GM23248 (cell line): ENCODE data around the gene EMSY. TPM values are rescaled to one million over a fixed set of nuclear protein-coding genes. Genes with fewer than 3 reads are reported as not detected.
"Not testable (repeated sequence)": the region's sequence is repeated elsewhere in the genome, so short reads cannot be mapped to it uniquely, and the experiment has no call there.

Source experiments
- DNase-seq: peaks from one replicate; pipeline ENCODE4 v3.0.0-alpha.2; 2015
- H2AFZ ChIP-seq: fragments of 200-600 bp; sonication (generic); 2 replicates; pipeline ENCODE4 v1.6.1; 2016; ENCODE audit warnings: antibody characterized with exemption
- H3F3A ChIP-seq: fragments of 200-600 bp; sonication (generic); 2 replicates; pipeline ENCODE4 v1.6.1; 2016; ENCODE audit warnings: mild to moderate bottlenecking, antibody characterized with exemption, mixed run types; ENCODE audit not compliant: insufficient read depth
- H3K27ac ChIP-seq: fragments of 200-600 bp; sonication (generic); 2 replicates; pipeline ENCODE4 v1.5.1; 2016; ENCODE audit warnings: mild to moderate bottlenecking
- H3K27me3 ChIP-seq: fragments of 200-600 bp; sonication (generic); replicated peaks from 2 replicates; pipeline ENCODE4 v1.6.1; 2016; ENCODE audit warnings: mild to moderate bottlenecking; ENCODE audit not compliant: insufficient read depth
- H3K36me3 ChIP-seq: fragments of 200-600 bp; sonication (generic); 2 replicates; pipeline ENCODE4 v1.6.1; 2016; ENCODE audit warnings: low read depth, mild to moderate bottlenecking
- H3K4me1 ChIP-seq: fragments of 200-600 bp; sonication (generic); 2 replicates; pipeline ENCODE4 v1.6.1; 2016; ENCODE audit warnings: mild to moderate bottlenecking; ENCODE audit not compliant: insufficient read depth
- H3K4me2 ChIP-seq: fragments of 200-600 bp; sonication (generic); one replicate; pipeline ENCODE4 v1.6.1; 2016; ENCODE audit warnings: mild to moderate bottlenecking; ENCODE audit not compliant: unreplicated experiment
- H3K4me3 ChIP-seq: fragments of 200-600 bp; sonication (generic); 2 replicates; pipeline ENCODE4 v1.5.1; 2016; ENCODE audit warnings: mild to moderate bottlenecking
- H3K79me2 ChIP-seq: fragments of 200-600 bp; sonication (generic); 2 replicates; pipeline ENCODE4 v1.6.1; 2016; ENCODE audit warnings: mild to moderate bottlenecking; ENCODE audit not compliant: insufficient read depth
- H3K9ac ChIP-seq: fragments of 200-600 bp; sonication (generic); 2 replicates; pipeline ENCODE4 v1.6.1; 2016; ENCODE audit warnings: mild to moderate bottlenecking
- H3K9me2 ChIP-seq: fragments of 200-600 bp; sonication (generic); 2 replicates; pipeline ENCODE4 v1.6.1; 2016; ENCODE audit warnings: mixed run types, mild to moderate bottlenecking, moderate library complexity; ENCODE audit not compliant: insufficient read depth
- H3K9me3 ChIP-seq: fragments of 200-600 bp; sonication (generic); one replicate; pipeline ENCODE4 v1.6.1; 2017; ENCODE audit warnings: low read depth
- H4K20me1 ChIP-seq: fragments of 200-600 bp; sonication (generic); 2 replicates; pipeline ENCODE4 v1.6.0; 2016; ENCODE audit not compliant: insufficient read depth
- EZH2 ChIP-seq: fragments of 200-600 bp; sonication (generic); IDR thresholded peaks from 2 replicates; pipeline ENCODE4 v1.6.1; 2018; ENCODE audit warnings: antibody characterized with exemption, mild to moderate bottlenecking; ENCODE audit not compliant: insufficient read depth, poor library complexity, severe bottlenecking
- EZH2phosphoT487 ChIP-seq: fragments of 200-600 bp; sonication (generic); IDR thresholded peaks from 2 replicates; pipeline ENCODE4 v1.6.1; 2018; ENCODE audit warnings: antibody characterized with exemption, moderate library complexity, mild to moderate bottlenecking, low read depth; ENCODE audit not compliant: insufficient read depth
- WGBS, 2 experiments: methylation state at CpG; one replicate each; pipeline ENCODE4 v1.1.6; 2015 to 2017; ENCODE audit warnings: low lambda C conversion rate in 2 of 2, low coverage in 1 of 2; ENCODE audit errors: missing lambda C conversion rate in 2 of 2; 5-methylcytosine and 5-hydroxymethylcytosine counted together
- in situ Hi-C: fragments of 300-500 bp; cut with MboI; formaldehyde crosslinking; loops from 2 replicates; pipeline ENCODE4 v1.15.0; 2020
- polyA plus RNA-seq: library from polyadenylated mRNA; unstranded; fragments of >200 nt; fragmentation: Nextera tagmentation; extraction: Ambion mirVana; gene quantifications from 2 replicates; pipeline ENCODE4 v1.2.1, GENCODE V29; 2016
- total RNA-seq: library from RNA; depleted of rRNA; stranded (reverse); fragments of >200 nt; shearing (Covaris generic); gene quantifications from 2 replicates; pipeline ENCODE4 v1.2.3, GENCODE V29; 2014

The EMSY gene
- total and polyA plus RNA-seq, 2 experiments from 2014 or later = 10.9 to 14.6 TPM

GRCh38 chr11:76579752-76580151, 134.9 kb downstream of the EMSY start:
- Histone ChIP-seq H3K9ac (no peak overlapping the region), H3K27ac (no peak overlapping the region), H3K9me2 (no peaks in the 10 kb centered on the region), H3K9me3 (no peaks in the 10 kb centered on the region), H3K4me3 (no peak overlapping the region), H3K27me3 (no peaks in the 10 kb centered on the region), H3K36me3 (no peaks in the 10 kb centered on the region), H3F3A (no peaks in the 10 kb centered on the region), H3K4me2 (no peak overlapping the region), H3K4me1 (peaks cover 7% of the 10 kb centered on the region; the same call in 1 of the 2 replicates), H3K79me2 (no peaks in the 10 kb centered on the region), H4K20me1 (no peaks in the 10 kb centered on the region), H2AFZ (no peak overlapping the region)
- 74 to 78% methylated on average over 5 of the region's 5 CpGs for WGBS, 2 experiments
- TF ChIP-seq EZH2 (no peak), EZH2phosphoT487 (no peak)
- DNase-seq = no peak
- in situ Hi-C loops = no loop called here

GRCh38 chr11:76582471-76582870, 137.7 kb downstream of the EMSY start:
- DNase-seq, H3K9ac ChIP-seq, H3K36me3 ChIP-seq, H3K4me3 ChIP-seq, H3F3A ChIP-seq, H3K27ac ChIP-seq, H3K9me3 ChIP-seq, in situ Hi-C loops, H2AFZ ChIP-seq, H3K4me2 ChIP-seq, H3K79me2 ChIP-seq, H3K27me3 ChIP-seq, H4K20me1 ChIP-seq, H3K9me2 ChIP-seq, H3K4me1 ChIP-seq: not testable (repeated sequence)
- WGBS, 2 experiments = 87 to 93% methylated on average over 12 to 23 of the region's 31 CpGs

GRCh38 chr11:76587820-76588454, 143.1 kb downstream of the EMSY start:
- no peak for TF ChIP-seq EZH2phosphoT487
- TF ChIP-seq EZH2 = no peak
- no peaks in the 10 kb centered on the region for H3K27me3 ChIP-seq
- no peak overlapping the region for H3K27ac ChIP-seq
- H3K4me2 ChIP-seq = no peak overlapping the region
- H3K79me2 ChIP-seq = no peaks in the 10 kb centered on the region
- no peaks in the 10 kb centered on the region for H3K9me2 ChIP-seq
- H3K9ac ChIP-seq = no peak overlapping the region
- no peaks in the 10 kb centered on the region for H4K20me1 ChIP-seq
- no peaks in the 10 kb centered on the region for H3K4me1 ChIP-seq
- DNase-seq = no peak
- in situ Hi-C loops = no loop called here
- WGBS, 2 experiments = 64 to 67% methylated on average over 5 of the region's 5 CpGs
- peaks cover 5% of the 10 kb centered on the region for H3K9me3 ChIP-seq
- H3K4me3 ChIP-seq = no peak overlapping the region
- no peak overlapping the region for H2AFZ ChIP-seq
- H3F3A ChIP-seq = no peaks in the 10 kb centered on the region
- no peaks in the 10 kb centered on the region for H3K36me3 ChIP-seq

- no peak for TF ChIP-seq EZH2phosphoT487
- no peak for TF ChIP-seq EZH2
- no peaks in the 10 kb centered on the region for H4K20me1 ChIP-seq
- peaks cover 5% of the 10 kb centered on the region for H3K9me3 ChIP-seq
- H3K27ac ChIP-seq = no peak overlapping the region
- no peaks in the 10 kb centered on the region for H3K4me1 ChIP-seq
- H3K36me3 ChIP-seq = no peaks in the 10 kb centered on the region
- no peak overlapping the region for H3K4me2 ChIP-seq
- H3K4me3 ChIP-seq = no peak overlapping the region
- H2AFZ ChIP-seq = no peak overlapping the region
- H3F3A ChIP-seq = no peaks in the 10 kb centered on the region
- H3K9me2 ChIP-seq = no peaks in the 10 kb centered on the region
- no peaks in the 10 kb centered on the region; the same call in 1 of the 2 replicates for H3K27me3 ChIP-seq
- WGBS, 2 experiments = 89% methylated on average over 24 to 25 of the region's 25 CpGs
- no peaks in the 10 kb centered on the region for H3K79me2 ChIP-seq
- DNase-seq = no peak
- in situ Hi-C loops = no loop called here
- H3K9ac ChIP-seq = no peak overlapping the region
These were observed 143.9 kb downstream of the EMSY start for GRCh38 chr11:76588455-76589325.
